Keratinocyte (primary cell): ENCODE measurements around the gene ALG13. TPM values are rescaled to one million over a fixed set of nuclear protein-coding genes. Genes with fewer than 3 reads are reported as not detected.

Experiments
- DNase-seq: peaks from one replicate; pipeline ENCODE4 v3.0.0-alpha.2; 2011; ENCODE audit warnings: low read depth, missing footprints, low spot score
- FAIRE-seq: peaks from 2 replicates; lab custom pipeline; 2011; peaks lifted over from hg19 to GRCh38; lab: Jason Lieb, UNC
- H2AFZ ChIP-seq: 2 replicates; pipeline ENCODE4 v1.6.0; 2012; ENCODE audit warnings: low read length, control low read depth, inconsistent platforms; ENCODE audit not compliant: control insufficient read depth
- H3K27ac ChIP-seq: 2 replicates; pipeline ENCODE4 v1.5.1; 2011; ENCODE audit warnings: low read length; ENCODE audit not compliant: control insufficient read depth, insufficient read depth
- H3K27me3 ChIP-seq: 3 replicates; pipeline ENCODE4 v1.6.0; 2011; ENCODE audit warnings: low read length; ENCODE audit not compliant: control insufficient read depth, insufficient read depth; ENCODE audit errors: extremely low read depth
- H3K36me3 ChIP-seq, 2 experiments: 2 replicates in 1 of 2; 3 replicates in 1 of 2; pipeline ENCODE4 v1.5.1; 2011; ENCODE audit warnings: low read length in 2 of 2, mild to moderate bottlenecking in 1 of 2; ENCODE audit not compliant: control insufficient read depth in 2 of 2, insufficient read depth in 2 of 2; ENCODE audit errors: extremely low read depth in 1 of 2
- H3K4me1 ChIP-seq: 3 replicates; pipeline ENCODE4 v1.5.1; 2011; ENCODE audit warnings: low read length; ENCODE audit not compliant: control insufficient read depth, insufficient read depth; ENCODE audit errors: extremely low read depth
- H3K4me2 ChIP-seq: 3 replicates; pipeline ENCODE4 v1.6.0; 2011; ENCODE audit warnings: low read depth, low read length; ENCODE audit not compliant: control insufficient read depth, insufficient read depth; ENCODE audit errors: extremely low read depth
- H3K4me3 ChIP-seq, 3 experiments: fragments of 200-600 bp in 1 of 3; sonication (generic) in 1 of 3; 2 replicates in 2 of 3; 3 replicates in 1 of 3; pipeline ENCODE4 v1.5.1; 2011 to 2016; ENCODE audit warnings: low read length in 3 of 3, mild to moderate bottlenecking in 3 of 3, control low read depth in 2 of 3, inconsistent platforms in 1 of 3, low read depth in 1 of 3, mixed read lengths in 1 of 3, mixed run types in 1 of 3, moderate library complexity in 1 of 3; ENCODE audit not compliant: control insufficient read depth in 2 of 3, insufficient read depth in 2 of 3; ENCODE audit errors: extremely low read depth in 1 of 3
- H3K79me2 ChIP-seq: 2 replicates; pipeline ENCODE4 v1.6.0; 2012; ENCODE audit warnings: low read length; ENCODE audit not compliant: control insufficient read depth, insufficient read depth
- H3K9ac ChIP-seq: 3 replicates; pipeline ENCODE4 v1.6.0; 2011; ENCODE audit warnings: low read length; ENCODE audit not compliant: control insufficient read depth, insufficient read depth; ENCODE audit errors: extremely low read depth
- H3K9me1 ChIP-seq: 3 replicates; pipeline ENCODE4 v1.6.0; 2011; ENCODE audit warnings: low read length; ENCODE audit not compliant: control insufficient read depth, insufficient read depth; ENCODE audit errors: extremely low read depth
- H3K9me3 ChIP-seq: 2 replicates; pipeline ENCODE4 v1.5.1; 2012; ENCODE audit warnings: low read depth, low read length; ENCODE audit not compliant: control insufficient read depth
- H4K20me1 ChIP-seq: 3 replicates; pipeline ENCODE4 v1.6.0; 2011; ENCODE audit warnings: low read length; ENCODE audit not compliant: control insufficient read depth, insufficient read depth; ENCODE audit errors: extremely low read depth
- CTCF ChIP-seq, 3 experiments: IDR thresholded peaks in 1 of 3; conservative IDR thresholded peaks in 1 of 3; optimal IDR thresholded peaks in 1 of 3; 2 replicates in 2 of 3; 3 replicates in 1 of 3; pipeline versions ENCODE3 to v1.5.1; 2011; ENCODE audit warnings: low read length in 3 of 3, mild to moderate bottlenecking in 3 of 3, moderate library complexity in 2 of 3, control low read depth in 1 of 3, inconsistent platforms in 1 of 3; ENCODE audit not compliant: insufficient read depth in 2 of 3; ENCODE audit errors: extremely low read depth in 1 of 3
- EZH2 ChIP-seq: IDR thresholded peaks from one replicate; pipeline ENCODE4 v1.6.1; 2012; ENCODE audit warnings: inconsistent platforms, mild to moderate bottlenecking, low read length, moderate library complexity
- dilution Hi-C: fragments of 300-500 bp; cut with MboI; formaldehyde crosslinking; loops from one replicate; pipeline ENCODE4 v1.7.0; 2020; ENCODE audit warnings: low sequenced_read_pairs; ENCODE audit not compliant: extremely low pct_ligation_motif_present
- polyA plus RNA-seq, 5 experiments: library from polyadenylated mRNA; depleted of rRNA in 3 of 5; stranded (reverse) in 3 of 5; stranded (forward) in 1 of 5; unstranded in 1 of 5; fragments of >200 nt; gene quantifications; 1 replicate in 1 of 5; 2 replicates in 3 of 5; 3 replicates in 1 of 5; pipeline versions ENCODE4 v1.2.1 to v1.2.3, GENCODE V29; 2011 to 2012; ENCODE audit warnings: missing spikeins in 2 of 5, low read depth in 1 of 5, low replicate concordance in 1 of 5

Gene ALG13
- polyA plus RNA-seq, 1 donor (not counting 4 experiments of a cell fraction or from before 2014, with no cell fraction given) = 50.8 TPM

- no peak for DNase-seq
- Histone ChIP-seq H3K9ac (no peak overlapping the region), H3K4me3 (no peak overlapping the region), H3K9me3 (no peaks in the 10 kb centered on the region), H3K4me2 (no peak overlapping the region), H3K27ac (no peak overlapping the region), H3K27me3 (no peaks in the 10 kb centered on the region), H3K36me3 (peaks cover 0 to 3% of the 10 kb centered on the region in 2 experiments), H3K9me1 (no peaks in the 10 kb centered on the region), H2AFZ (no peak overlapping the region), H4K20me1 (no peaks in the 10 kb centered on the region), H3K4me1 (no peaks in the 10 kb centered on the region), H3K79me2 (no peaks in the 10 kb centered on the region)
- no peak for TF ChIP-seq EZH2
- no peak for TF ChIP-seq CTCF (optimal IDR thresholded peaks at IDR 0.05 in 1 of 3, IDR thresholded peaks at IDR 0.05 in 1 of 3, conservative IDR thresholded peaks at IDR 0.05 in 1 of 3; ENCODE audit: extremely low read depth in 1 of 3, insufficient read depth in 2 of 3, low read length in 3 of 3)
- dilution Hi-C loops = no loop called here
- no peak for FAIRE-seq
Measured at GRCh38 chrX:111742018-111742417, 61.0 kb downstream of the ALG13 start.

- Histone ChIP-seq H3K4me1 (no peaks in the 10 kb centered on the region), H3K4me3 (no peak overlapping the region), H3K9ac (no peak overlapping the region), H3K9me1 (no peaks in the 10 kb centered on the region), H3K79me2 (no peaks in the 10 kb centered on the region), H3K27ac (no peak overlapping the region), H2AFZ (no peak overlapping the region), H3K36me3 (peaks cover 0 to 3% of the 10 kb centered on the region in 2 experiments), H4K20me1 (no peaks in the 10 kb centered on the region), H3K9me3 (no peaks in the 10 kb centered on the region), H3K4me2 (no peak overlapping the region), H3K27me3 (no peaks in the 10 kb centered on the region)
- dilution Hi-C loops = no loop called here
- no peak for FAIRE-seq
- DNase-seq = no peak
- no peak for TF ChIP-seq EZH2
- no peak for TF ChIP-seq CTCF (optimal IDR thresholded peaks at IDR 0.05 in 1 of 3, IDR thresholded peaks at IDR 0.05 in 1 of 3, conservative IDR thresholded peaks at IDR 0.05 in 1 of 3; ENCODE audit: extremely low read depth in 1 of 3, insufficient read depth in 2 of 3, low read length in 3 of 3)
Measured at GRCh38 chrX:111743316-111743715, 62.3 kb downstream of the ALG13 start.
